Stomach (tissue), 9 donors: ENCODE measurements around the gene GPC5. TPM values are rescaled to one million over a fixed set of nuclear protein-coding genes. Genes with fewer than 3 reads are reported as not detected.

Experiments
- DNase-seq, 2 donors: peaks; one replicate each; pipeline versions ENCODE4 v3.0.0 to v3.0.0-alpha.2; 2013 to 2019
- H3K27ac ChIP-seq, 5 donors: fragments of 200-600 bp in 4 of 5; sonication (generic) in 4 of 5; one replicate each; pipeline ENCODE4 v1.5.1; 2013 to 2019; ENCODE audit warnings: mild to moderate bottlenecking in 1 of 5, moderate library complexity in 1 of 5
- H3K27me3 ChIP-seq, 3 donors: fragments of 200-600 bp; sonication (generic); one replicate each; pipeline ENCODE4 v1.5.1; 2017 to 2019; ENCODE audit warnings: mixed run types in 1 of 3
- H3K36me3 ChIP-seq, 4 donors: fragments of 200-600 bp; sonication (generic); 1 replicate in 3 of 4; 2 replicates in 1 of 4; pipeline ENCODE4 v1.5.1; 2016 to 2019
- H3K4me1 ChIP-seq, 4 donors: fragments of 200-600 bp; sonication (generic); one replicate each; pipeline ENCODE4 v1.5.1; 2016 to 2019
- H3K4me3 ChIP-seq, 4 donors: fragments of 200-600 bp; sonication (generic) in 3 of 4; one replicate each; pipeline ENCODE4 v1.5.1; 2016 to 2019; ENCODE audit warnings: mild to moderate bottlenecking in 1 of 4
- H3K9me3 ChIP-seq, 4 donors: fragments of 200-600 bp; sonication (generic); one replicate each; pipeline ENCODE4 v1.5.1; 2016 to 2019
- CTCF ChIP-seq, 7 experiments: fragments of 450-650 bp in 4 of 7; fragments of 200-600 bp in 3 of 7; sonication (generic) in 3 of 7; IDR thresholded peaks; one replicate each; pipeline ENCODE4 v1.5.1; 2016 to 2019; ENCODE audit warnings: antibody characterized with exemption in 7 of 7, control low read depth in 2 of 7, mild to moderate bottlenecking in 1 of 7
- EP300 ChIP-seq: sonication (generic); formaldehyde crosslinking; IDR thresholded peaks from one replicate; pipeline ENCODE4 v1.6.1; 2017; ENCODE audit warnings: antibody characterized with exemption
- POLR2A ChIP-seq, 4 donors: fragments of 450-650 bp; IDR thresholded peaks; one replicate each; pipeline ENCODE4 v1.6.1; 2016; ENCODE audit warnings: antibody characterized with exemption in 4 of 4, control low read depth in 2 of 4, mild to moderate bottlenecking in 1 of 4, moderate library complexity in 1 of 4
- POLR2AphosphoS5 ChIP-seq, 3 donors: sonication (generic); formaldehyde crosslinking; IDR thresholded peaks; one replicate each; pipeline ENCODE4 v1.6.1; 2016; ENCODE audit warnings: antibody characterized with exemption in 3 of 3
- WGBS, 5 donors: extraction: QIAGEN DNeasy Blood & Tissue Kit in 3 of 5; methylation state at CpG; one replicate each; pipeline versions ENCODE4 v1.1.5 to v1.1.7; 2013 to 2018; 5-methylcytosine and 5-hydroxymethylcytosine counted together
- intact Hi-C: fragments of 100-400 bp; cut with DNase I; formaldehyde crosslinking; loops from one replicate; pipeline ENCODE4 v1.15.1; 2023; ENCODE audit warnings: low total_unique reads
- polyA plus RNA-seq, 3 donors: library from polyadenylated mRNA; stranded (reverse); fragments of 200-250 nt; gene quantifications; one replicate each; pipeline ENCODE4 v1.2.3, GENCODE V29; 2013
- total RNA-seq, 5 donors: library from RNA; depleted of rRNA; stranded (reverse); fragments of >200 nt; gene quantifications; one replicate each; pipeline versions ENCODE4 v1.1.0 to v1.2.3, GENCODE V29; 2014 to 2016
- donor health status: healthy with polysubstance abuse.
- donor health status: Bipolar disorder and iron deficiency.
- donor health status: healthy.

GPC5 gene
- total and polyA plus RNA-seq, 8 donors, result 0.87 to 2.8 TPM; not detected in 6

- intact Hi-C loops, result no loop called here
- Histone ChIP-seq H3K4me1 (no peaks in the 10 kb centered on the region), H3K27me3 (no peaks in the 10 kb centered on the region), H3K36me3 (no peaks in the 10 kb centered on the region), H3K9me3 (no peaks in the 10 kb centered on the region), H3K27ac (no peak overlapping the region), H3K4me3 (no peak overlapping the region)
- no peak for DNase-seq
- WGBS, 5 donors, result 40 to 74% (median 59%) methylated on average over 1 of the region's 1 CpG
- TF ChIP-seq POLR2A (IDR thresholded peaks at IDR 0.05) (no peak), CTCF (IDR thresholded peaks at IDR 0.05) (no peak), EP300 (no peak), POLR2AphosphoS5 (IDR thresholded peaks at IDR 0.05) (no peak)
Observed at GRCh38 chr13:92179223-92179622, 780.8 kb downstream of the GPC5 start.

DNA sequence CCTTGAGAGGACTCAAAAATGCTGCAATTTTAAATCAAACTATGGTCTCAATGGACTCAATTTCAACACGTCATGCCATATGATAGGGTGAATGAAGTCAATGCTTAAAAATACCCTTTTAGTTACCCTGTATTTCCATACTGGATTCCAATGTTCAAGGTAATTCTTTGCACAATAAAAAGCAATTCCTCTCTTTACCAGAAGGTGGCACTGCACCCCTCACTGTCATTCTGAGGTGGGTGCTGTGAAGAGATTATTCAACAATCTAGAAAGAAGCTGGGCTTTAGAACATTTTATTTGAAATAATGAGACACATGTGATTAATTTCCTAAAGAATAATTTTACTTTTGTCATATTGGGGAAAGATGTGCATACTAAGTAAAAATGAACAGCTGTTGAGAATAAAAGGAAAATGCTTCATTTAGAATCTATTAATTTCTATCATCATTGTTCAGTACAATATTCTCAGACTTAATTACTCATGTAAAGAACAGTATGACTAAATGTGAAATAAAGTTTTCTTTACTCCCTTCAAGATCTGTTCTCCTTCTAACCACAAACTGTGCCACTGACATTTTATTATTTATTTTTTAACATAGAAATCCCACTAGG lies 789.1 kb downstream of the GPC5 start:
- Histone ChIP-seq H3K27ac (no peak overlapping the region), H3K9me3 (no peaks in the 10 kb centered on the region), H3K4me1 (no peaks in the 10 kb centered on the region), H3K36me3 (no peaks in the 10 kb centered on the region), H3K4me3 (no peak overlapping the region), H3K27me3 (no peaks in the 10 kb centered on the region)
- TF ChIP-seq EP300 (no peak), CTCF (IDR thresholded peaks at IDR 0.05) (peak in 5 of 7 experiments; percentile 5 to 81 (median 73)), POLR2A (IDR thresholded peaks at IDR 0.05) (no peak), POLR2AphosphoS5 (IDR thresholded peaks at IDR 0.05) (no peak)
- peak in 1 of 2 donors; percentile 74 for DNase-seq
- 3 to 10% (median 7%) methylated on average over 1 of the region's 1 CpG for WGBS, 5 donors
- intact Hi-C loops, result no loop called here

DNA sequence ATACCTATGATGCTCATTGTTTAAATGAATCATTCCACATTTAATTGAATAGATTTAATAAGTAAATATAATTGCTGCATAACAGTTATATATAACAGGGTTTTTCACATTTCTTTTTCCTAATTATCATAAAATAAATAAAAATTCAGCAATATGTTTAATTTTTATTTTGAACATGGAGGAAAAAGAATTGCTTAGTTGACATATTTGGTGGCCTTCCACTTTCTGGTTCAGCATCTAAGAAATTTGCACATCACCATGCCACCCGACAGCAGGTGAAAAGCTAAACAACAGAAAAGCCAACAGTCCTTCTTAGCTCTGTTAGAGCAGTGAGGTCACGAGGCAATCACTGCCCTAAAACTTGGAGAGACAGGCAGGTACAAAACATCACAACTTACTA lies 790.2 kb downstream of the GPC5 start:
- H3K27ac ChIP-seq, result no peak overlapping the region
- H3K4me1 ChIP-seq, result no peaks in the 10 kb centered on the region
- intact Hi-C loops, result no loop called here
- 60 to 84% (median 72%) methylated on average over 2 of the region's 2 CpGs for WGBS, 5 donors
- H3K4me3 ChIP-seq, result no peak overlapping the region
- H3K27me3 ChIP-seq, result no peaks in the 10 kb centered on the region
- DNase-seq, result no peak
- no peaks in the 10 kb centered on the region for H3K9me3 ChIP-seq
- TF ChIP-seq POLR2A (IDR thresholded peaks at IDR 0.05), result no peak
- no peak for TF ChIP-seq EP300
- TF ChIP-seq CTCF (IDR thresholded peaks at IDR 0.05), result no peak
- no peak for TF ChIP-seq POLR2AphosphoS5 (IDR thresholded peaks at IDR 0.05)
- H3K36me3 ChIP-seq, result no peaks in the 10 kb centered on the region

DNA sequence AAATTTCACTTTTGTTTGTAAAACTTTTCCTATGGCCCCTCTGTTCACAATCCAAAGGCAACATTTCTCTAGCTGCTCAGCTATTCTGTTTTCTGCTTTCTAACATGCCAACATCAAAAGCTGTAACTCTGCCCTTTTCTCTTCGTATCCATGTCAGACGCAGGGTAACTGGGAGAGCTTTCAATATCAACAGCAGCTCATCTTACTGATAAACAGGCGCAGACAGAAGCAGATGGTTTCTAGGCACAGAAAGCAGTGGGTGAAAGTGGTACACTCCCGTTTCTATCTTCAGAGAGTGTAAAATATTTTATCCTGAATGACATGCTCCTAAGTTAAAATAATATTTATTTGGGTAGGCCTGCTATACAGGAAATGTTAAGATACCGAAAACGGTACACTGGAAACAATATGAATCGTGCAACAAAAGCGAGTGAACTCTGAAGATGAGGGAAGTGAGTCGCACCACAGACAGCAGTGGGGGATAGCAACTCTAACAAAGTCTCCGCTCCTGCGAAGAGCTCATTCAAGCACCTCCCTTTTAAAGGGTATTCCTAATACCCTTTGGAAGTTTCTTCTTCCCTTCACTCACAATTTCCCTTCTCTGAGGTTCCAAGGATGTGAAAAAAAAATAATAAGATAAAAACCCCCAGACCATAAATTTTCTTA lies 798.3 kb downstream of the GPC5 start:
- WGBS, 5 donors, result 56 to 70% (median 64%) methylated on average over 11 of the region's 11 CpGs
- H3K27ac ChIP-seq, result no peak overlapping the region
- no peaks in the 10 kb centered on the region for H3K36me3 ChIP-seq
- no peaks in the 10 kb centered on the region for H3K4me1 ChIP-seq
- H3K4me3 ChIP-seq, result no peak overlapping the region
- H3K27me3 ChIP-seq, result no peaks in the 10 kb centered on the region
- TF ChIP-seq POLR2A (IDR thresholded peaks at IDR 0.05) (no peak), CTCF (IDR thresholded peaks at IDR 0.05) (no peak), POLR2AphosphoS5 (IDR thresholded peaks at IDR 0.05) (no peak), EP300 (no peak)
- no peaks in the 10 kb centered on the region for H3K9me3 ChIP-seq
- DNase-seq, result peak in 1 of 2 donors; percentile 14
- intact Hi-C loops, result no loop called here
